ENCODE measurements around the gene YJU2.

GRCh38 chr19:4217429-4218264 lies 29.2 kb upstream of the YJU2 start:
- TF ChIP-seq EZH2phosphoT487 (IDR thresholded peaks at IDR 0.05; ENCODE audit: insufficient read depth, low read depth) (no peak), EZH2 (IDR thresholded peaks at IDR 0.05; ENCODE audit: insufficient read depth, poor library complexity, severe bottlenecking) (no peak)

All from GM23248 (cell line).